ENCODE measurements around the gene ST8SIA2. TPM values are rescaled to one million over a fixed set of nuclear protein-coding genes. Genes with fewer than 3 reads are reported as not detected.

ST8SIA2 gene
- total and polyA plus RNA-seq, 2 donors, result 0.06 to 2.2 TPM

- no peak overlapping the region for H3K4me3 ChIP-seq (ENCODE audit: low read depth, low read length)
- no peaks in the 10 kb centered on the region for H3K4me1 ChIP-seq (ENCODE audit: insufficient read depth)
- H3K27ac ChIP-seq (ENCODE audit: low read depth), result no peak overlapping the region
- 39% methylated on average over 10 of the region's 10 CpGs for WGBS
- no peaks in the 10 kb centered on the region for H3K36me3 ChIP-seq (ENCODE audit: insufficient read depth)
- no peak for DNase-seq (ENCODE audit: extremely low spot score)
Measured at GRCh38 chr15:92383519-92384324, 10.0 kb upstream of the ST8SIA2 start.

- Histone ChIP-seq H3K36me3 (ENCODE audit: insufficient read depth) (no peaks in the 10 kb centered on the region), H3K4me1 (ENCODE audit: insufficient read depth) (no peaks in the 10 kb centered on the region), H3K27ac (ENCODE audit: low read depth) (no peak overlapping the region), H3K4me3 (ENCODE audit: low read depth, low read length) (no peak overlapping the region)
- 77% methylated on average over 2 of the region's 2 CpGs for WGBS
- DNase-seq (ENCODE audit: extremely low spot score), result no peak
Measured at GRCh38 chr15:92384381-92384780, 9.3 kb upstream of the ST8SIA2 start.

- no peak for DNase-seq (ENCODE audit: extremely low spot score)
- 49% methylated on average over 2 of the region's 2 CpGs for WGBS
Measured at GRCh38 chr15:92385096-92385495, 8.6 kb upstream of the ST8SIA2 start.

GRCh38 chr15:92391640-92392039, 2.0 kb upstream of the ST8SIA2 start:
- Histone ChIP-seq H3K4me1 (ENCODE audit: insufficient read depth) (no peaks in the 10 kb centered on the region), H3K4me3 (ENCODE audit: low read depth, low read length) (no peak overlapping the region), H3K36me3 (ENCODE audit: insufficient read depth) (no peaks in the 10 kb centered on the region), H3K27ac (ENCODE audit: low read depth) (no peak overlapping the region)
- DNase-seq (ENCODE audit: extremely low spot score), result no peak
- WGBS, result 25% methylated on average over 4 of the region's 4 CpGs

More at GRCh38 chr15:92385096-92385495, 8.6 kb upstream of the ST8SIA2 start:
- H3K4me3 ChIP-seq (ENCODE audit: low read depth, low read length), result no peak overlapping the region
- no peaks in the 10 kb centered on the region for H3K36me3 ChIP-seq (ENCODE audit: insufficient read depth)
- no peaks in the 10 kb centered on the region for H3K4me1 ChIP-seq (ENCODE audit: insufficient read depth)
- H3K27ac ChIP-seq (ENCODE audit: low read depth), result no peak overlapping the region

- no peak overlapping the region for H3K4me3 ChIP-seq (ENCODE audit: low read depth, low read length)
- no peak for DNase-seq (ENCODE audit: extremely low spot score)
- no peaks in the 10 kb centered on the region for H3K4me1 ChIP-seq (ENCODE audit: insufficient read depth)
- no peaks in the 10 kb centered on the region for H3K36me3 ChIP-seq (ENCODE audit: insufficient read depth)
- H3K27ac ChIP-seq (ENCODE audit: low read depth), result no peak overlapping the region
- WGBS, result 5% methylated on average over 7 of the region's 7 CpGs
Measured at GRCh38 chr15:92392462-92392861, 1.2 kb upstream of the ST8SIA2 start.

GRCh38 chr15:92393980-92394308, 263 bp downstream of the ST8SIA2 start:
- DNase-seq (ENCODE audit: extremely low spot score), result no peak
- Histone ChIP-seq H3K4me3 (ENCODE audit: low read depth, low read length) (no peak overlapping the region), H3K4me1 (ENCODE audit: insufficient read depth) (no peaks in the 10 kb centered on the region), H3K36me3 (ENCODE audit: insufficient read depth) (no peaks in the 10 kb centered on the region), H3K27ac (ENCODE audit: low read depth) (no peak overlapping the region)
- under 1% methylated on average over 34 of the region's 34 CpGs for WGBS

GRCh38 chr15:92394309-92395097, 822 bp downstream of the ST8SIA2 start:
- Histone ChIP-seq H3K4me1 (ENCODE audit: insufficient read depth) (no peaks in the 10 kb centered on the region), H3K36me3 (ENCODE audit: insufficient read depth) (no peaks in the 10 kb centered on the region), H3K4me3 (ENCODE audit: low read depth, low read length) (no peak overlapping the region), H3K27ac (ENCODE audit: low read depth) (no peak overlapping the region)
- DNase-seq (ENCODE audit: extremely low spot score), result no peak
- under 1% methylated on average over 78 of the region's 78 CpGs for WGBS

GRCh38 chr15:92395098-92395635, 1.5 kb downstream of the ST8SIA2 start:
- H3K4me1 ChIP-seq (ENCODE audit: insufficient read depth), result no peaks in the 10 kb centered on the region
- H3K36me3 ChIP-seq (ENCODE audit: insufficient read depth), result no peaks in the 10 kb centered on the region
- DNase-seq (ENCODE audit: extremely low spot score), result no peak
- H3K4me3 ChIP-seq (ENCODE audit: low read depth, low read length), result no peak overlapping the region
- H3K27ac ChIP-seq (ENCODE audit: low read depth), result no peak overlapping the region
- 22% methylated on average over 22 of the region's 22 CpGs for WGBS

- no peak overlapping the region for H3K27ac ChIP-seq (ENCODE audit: low read depth)
- 82% methylated on average over 8 of the region's 8 CpGs for WGBS
- no peak for DNase-seq (ENCODE audit: extremely low spot score)
- no peaks in the 10 kb centered on the region for H3K36me3 ChIP-seq (ENCODE audit: insufficient read depth)
- H3K4me1 ChIP-seq (ENCODE audit: insufficient read depth), result no peaks in the 10 kb centered on the region
- H3K4me3 ChIP-seq (ENCODE audit: low read depth, low read length), result no peak overlapping the region
Measured at GRCh38 chr15:92399271-92399950, 5.7 kb downstream of the ST8SIA2 start.

GRCh38 chr15:92400573-92400972, 6.9 kb downstream of the ST8SIA2 start:
- DNase-seq (ENCODE audit: extremely low spot score), result no peak
- Histone ChIP-seq H3K27ac (ENCODE audit: low read depth) (no peak overlapping the region), H3K36me3 (ENCODE audit: insufficient read depth) (no peaks in the 10 kb centered on the region), H3K4me3 (ENCODE audit: low read depth, low read length) (no peak overlapping the region), H3K4me1 (ENCODE audit: insufficient read depth) (no peaks in the 10 kb centered on the region)
- 63% methylated on average over 8 of the region's 8 CpGs for WGBS

GRCh38 chr15:92400980-92401787, 7.5 kb downstream of the ST8SIA2 start:
- Histone ChIP-seq H3K4me1 (ENCODE audit: insufficient read depth) (no peaks in the 10 kb centered on the region), H3K27ac (ENCODE audit: low read depth) (no peak overlapping the region), H3K36me3 (ENCODE audit: insufficient read depth) (no peaks in the 10 kb centered on the region), H3K4me3 (ENCODE audit: low read depth, low read length) (no peak overlapping the region)
- 66% methylated on average over 26 of the region's 26 CpGs for WGBS
- no peak for DNase-seq (ENCODE audit: extremely low spot score)

GRCh38 chr15:92402751-92403150, 9.1 kb downstream of the ST8SIA2 start:
- no peak for DNase-seq (ENCODE audit: extremely low spot score)
- Histone ChIP-seq H3K27ac (ENCODE audit: low read depth) (no peak overlapping the region), H3K36me3 (ENCODE audit: insufficient read depth) (no peaks in the 10 kb centered on the region), H3K4me1 (ENCODE audit: insufficient read depth) (no peaks in the 10 kb centered on the region), H3K4me3 (ENCODE audit: low read depth, low read length) (no peak overlapping the region)
- 80% methylated on average over 5 of the region's 5 CpGs for WGBS

GRCh38 chr15:92405942-92406341, 12.3 kb downstream of the ST8SIA2 start:
- Histone ChIP-seq H3K4me1 (ENCODE audit: insufficient read depth) (no peaks in the 10 kb centered on the region), H3K27ac (ENCODE audit: low read depth) (no peak overlapping the region)
- WGBS, result 74% methylated on average over 5 of the region's 5 CpGs

More at GRCh38 chr15:92405942-92406341, 12.3 kb downstream of the ST8SIA2 start:
- no peak for DNase-seq (ENCODE audit: extremely low spot score)
- Histone ChIP-seq H3K36me3 (ENCODE audit: insufficient read depth) (no peaks in the 10 kb centered on the region), H3K4me3 (ENCODE audit: low read depth, low read length) (no peak overlapping the region)
